K562 (cell line): ENCODE measurements around the gene TTC5. TPM values are rescaled to one million over a fixed set of nuclear protein-coding genes. Genes with fewer than 3 reads are reported as not detected.

ENCODE experiments used
- ATF3 ChIP-seq, 2 experiments: fragments of 450-650 bp in 1 of 2; sonication (generic) in 1 of 2; formaldehyde crosslinking in 1 of 2; IDR thresholded peaks in 1 of 2; conservative IDR thresholded peaks in 1 of 2; 2 replicates each; pipeline versions ENCODE4 v1.6.1 to v1.8.1; 2016 to 2023; ENCODE audit warnings: mild to moderate bottlenecking in 2 of 2, moderate library complexity in 2 of 2, inconsistent platforms in 1 of 2, missing genetic modification reagents in 1 of 2
- CREB1 ChIP-seq, 2 experiments: sonication (generic) in 1 of 2; formaldehyde crosslinking in 1 of 2; IDR thresholded peaks; 2 replicates each; pipeline versions ENCODE4 v1.6.1 to v1.8.0; 2012 to 2022; ENCODE audit warnings: inconsistent platforms in 1 of 2, mild to moderate bottlenecking in 1 of 2, missing genetic modification reagents in 1 of 2, moderate library complexity in 1 of 2
- ETV5 ChIP-seq: sonication (generic); formaldehyde crosslinking; IDR thresholded peaks from 2 replicates; pipeline ENCODE4 v1.4.0; 2020; ENCODE audit warnings: low read depth, mild to moderate bottlenecking, missing genetic modification reagents
- GMEB1 ChIP-seq: fragments of 250-450 bp; sonication (Bioruptor Pico); IDR thresholded peaks from 2 replicates; pipeline ENCODE4 v1.4.0; 2020; ENCODE audit warnings: mild to moderate bottlenecking
- GTF2B ChIP-seq: IDR thresholded peaks from 2 replicates; pipeline ENCODE4 v1.6.1; 2011; ENCODE audit not compliant: insufficient read length; ENCODE audit errors: extremely low read depth
- GTF2E2 ChIP-seq: fragments of 200-800 bp; sonication (Bioruptor generic); IDR thresholded peaks from 2 replicates; pipeline ENCODE4 v1.6.1; 2016; ENCODE audit warnings: missing genetic modification characterization, missing compliant biosample characterization
- JUNB ChIP-seq: fragments of 450-650 bp; formaldehyde crosslinking; conservative IDR thresholded peaks from 2 replicates; pipeline ENCODE4 v1.4.0; 2020; ENCODE audit warnings: mild to moderate bottlenecking
- NELFE ChIP-seq: IDR thresholded peaks from 2 replicates; pipeline ENCODE4 v1.6.1; 2011; ENCODE audit warnings: mild to moderate bottlenecking; ENCODE audit not compliant: insufficient read depth, insufficient read length
- NR2C1 ChIP-seq, 2 experiments: fragments of 450-650 bp; IDR thresholded peaks; 2 replicates each; pipeline ENCODE4 v1.6.1; 2017; ENCODE audit warnings: mild to moderate bottlenecking in 2 of 2, antibody characterized with exemption in 1 of 2, inconsistent platforms in 1 of 2, missing compliant biosample characterization in 1 of 2, missing genetic modification characterization in 1 of 2
- SP1 ChIP-seq: sonication (generic); formaldehyde crosslinking; IDR thresholded peaks from 2 replicates; pipeline ENCODE4 v1.8.1; 2022; ENCODE audit warnings: mild to moderate bottlenecking, missing genetic modification reagents
- VEZF1 ChIP-seq: fragments of 200-800 bp; sonication (Bioruptor generic); IDR thresholded peaks from 2 replicates; pipeline ENCODE4 v1.6.1; 2017; ENCODE audit warnings: missing genetic modification characterization, missing compliant biosample characterization
- ZNF592 ChIP-seq: fragments of 450-650 bp; IDR thresholded peaks from 2 replicates; pipeline ENCODE4 v1.6.1; 2017; ENCODE audit warnings: antibody characterized with exemption, mild to moderate bottlenecking
- ZNF740 ChIP-seq, 3 experiments: fragments of 200-800 bp in 1 of 3; sonication (Bioruptor generic) in 1 of 3; sonication (generic) in 1 of 3; formaldehyde crosslinking in 1 of 3; IDR thresholded peaks; 2 replicates each; pipeline versions ENCODE4 v1.6.1 to v1.8.0; 2016 to 2022; ENCODE audit warnings: mild to moderate bottlenecking in 2 of 3, missing compliant biosample characterization in 2 of 3, missing genetic modification characterization in 2 of 3, missing genetic modification reagents in 1 of 3
- polyA plus RNA-seq, 8 experiments: library from polyadenylated mRNA; depleted of rRNA in 4 of 8; stranded (reverse) in 5 of 8; unstranded in 3 of 8; fragments of >200 nt; fragmentation: Nextera tagmentation in 2 of 8; fragmentation: Illumina TruSeq in 1 of 8; extraction: Ambion mirVana in 2 of 8; extraction: Trizol in 1 of 8; gene quantifications; 2 replicates each; pipeline versions ENCODE4 v1.2.1 to v1.2.3, GENCODE V29; 2011 to 2014; ENCODE audit warnings: inconsistent platforms in 1 of 8, missing spikeins in 1 of 8
- total RNA-seq, 7 experiments: library from RNA; depleted of rRNA in 6 of 7; stranded (reverse); fragments of >200 nt in 6 of 7; fragmentation: Illumina TruSeq in 2 of 7; extraction: Trizol in 2 of 7; gene quantifications; 2 replicates each; pipeline versions ENCODE4 v1.2.1 to v1.2.3, GENCODE V29; 2011 to 2021; ENCODE audit warnings: low replicate concordance in 1 of 7

TTC5 gene
- total and polyA plus RNA-seq, 9 of the 15 experiments (the other 6 are each of a cell fraction or from before 2014, with no cell fraction given) = 4.8 to 17.1 (median 7.5) TPM

GRCh38 chr14:20343092-20343861 lies 37.5 kb upstream of the TTC5 start, which contains the start of gene PARP2 (continued):
- TF ChIP-seq GMEB1 (CRISPR knock-in tag) = peak; percentile 44; the same call in 1 of the 2 replicates
- TF ChIP-seq VEZF1 = peak; percentile 71
- peak; percentile 92 for TF ChIP-seq CREB1 (IDR thresholded peaks at IDR 0.05)
- peak; percentile 95 for TF ChIP-seq CREB1 (CRISPR knock-in tag; IDR thresholded peaks at IDR 0.05)
- TF ChIP-seq GTF2B = peak; percentile 78
- 0 out of 2 replicates have a peak, but pooled peaks have one; percentile 23 for TF ChIP-seq NR2C1 (IDR thresholded peaks at IDR 0.05)
- no peak for TF ChIP-seq NR2C1 (tag; IDR thresholded peaks at IDR 0.05)
- TF ChIP-seq JUNB (CRISPR knock-in tag) = peak; percentile 94
- TF ChIP-seq ZNF740 (CRISPR knock-in tag; IDR thresholded peaks at IDR 0.05) = no peak
- 0 out of 4 replicates have a peak, but pooled peaks of 1 of the 2 experiments have one; percentile 12 for TF ChIP-seq ZNF740 (tag; IDR thresholded peaks at IDR 0.05)
- TF ChIP-seq SP1 = peak; percentile 93
- TF ChIP-seq ZNF592 = peak; percentile 43; the same call in 1 of the 2 replicates
- no peak for TF ChIP-seq NELFE
- TF ChIP-seq ATF3 (IDR thresholded peaks at IDR 0.05) = peak; percentile 100
- peak; percentile 81 for TF ChIP-seq ATF3 (CRISPR knock-in tag; conservative IDR thresholded peaks at IDR 0.05)
- TF ChIP-seq GTF2E2 (tag) = peak; percentile 83
- peak; percentile 59; the same call in 1 of the 2 replicates for TF ChIP-seq ETV5 (CRISPR knock-in tag)
